Measurements from ENCODE around the gene PALD1.

PALD1 gene

DNA sequence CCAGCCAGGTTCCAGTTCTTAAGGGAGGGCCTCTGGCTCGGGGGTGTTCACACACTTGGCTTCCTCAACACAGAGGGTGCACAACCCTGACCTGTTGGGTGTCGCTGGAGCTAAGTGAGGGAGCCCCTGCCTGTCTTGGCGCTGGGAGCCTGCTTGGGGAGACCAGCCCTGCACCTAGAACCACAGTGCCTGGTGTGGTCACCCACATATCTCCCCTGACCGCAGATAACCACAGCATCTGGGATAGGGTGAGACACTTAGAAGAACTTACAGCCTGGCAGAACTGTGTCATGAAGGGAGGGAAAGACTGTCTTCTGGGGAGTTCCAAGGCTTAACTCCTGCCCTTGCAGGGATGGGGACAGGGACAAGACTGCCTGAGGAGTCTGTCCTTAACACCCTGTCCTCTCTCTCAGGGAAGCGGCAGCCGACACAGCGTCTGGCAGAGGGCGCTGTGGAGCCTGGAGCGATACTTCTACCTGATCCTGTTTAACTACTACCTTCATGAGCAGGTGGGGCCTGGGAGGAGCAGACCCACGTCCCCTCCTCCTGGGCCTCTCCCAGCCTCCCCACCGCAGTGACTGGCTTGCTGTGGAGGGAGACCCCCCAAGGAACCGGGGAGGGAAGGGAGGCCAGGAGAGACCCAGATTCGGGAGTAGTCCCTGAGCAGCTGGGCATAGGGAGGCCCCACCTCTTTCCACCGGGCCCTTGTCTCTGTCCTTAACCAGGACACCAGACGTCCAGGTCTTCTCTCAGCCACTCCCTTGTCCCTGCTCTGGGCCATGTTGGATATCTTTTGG is 59.0 kb downstream of the PALD1 start:
- DNase-seq = no peak

GRCh38 chr10:70538195-70538520 is 59.6 kb downstream of the PALD1 start:
- DNase-seq = no peak

GRCh38 chr10:70538731-70539338 is 60.3 kb downstream of the PALD1 start:
- DNase-seq = no peak

- no peak for DNase-seq
Observed at GRCh38 chr10:70539471-70539870, 60.9 kb downstream of the PALD1 start.

- DNase-seq = no peak
Observed at GRCh38 chr10:70540089-70540788, 61.7 kb downstream of the PALD1 start.

GRCh38 chr10:70540789-70541360 is 62.3 kb downstream of the PALD1 start:
- DNase-seq = no peak

GRCh38 chr10:70541736-70542564 is 63.4 kb downstream of the PALD1 start:
- DNase-seq = no peak

DNA sequence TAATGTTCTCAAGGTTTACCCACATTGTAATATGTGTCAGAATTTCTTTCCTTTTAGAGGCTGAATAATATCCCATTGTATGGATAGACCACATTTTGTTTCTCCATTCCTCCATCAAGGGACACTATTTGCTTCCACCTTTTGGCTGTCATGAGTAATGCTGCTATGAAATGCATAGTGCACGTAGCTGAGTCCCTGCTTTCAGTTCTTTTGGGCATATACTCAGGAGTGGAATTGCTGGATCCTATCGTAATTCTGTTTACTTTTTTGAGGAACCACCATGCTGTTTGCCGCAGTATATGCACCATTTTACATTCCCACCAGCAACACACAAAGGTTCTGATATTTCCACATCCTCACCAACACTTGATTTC is 64.0 kb downstream of the PALD1 start:
- no peak for DNase-seq

DNA sequence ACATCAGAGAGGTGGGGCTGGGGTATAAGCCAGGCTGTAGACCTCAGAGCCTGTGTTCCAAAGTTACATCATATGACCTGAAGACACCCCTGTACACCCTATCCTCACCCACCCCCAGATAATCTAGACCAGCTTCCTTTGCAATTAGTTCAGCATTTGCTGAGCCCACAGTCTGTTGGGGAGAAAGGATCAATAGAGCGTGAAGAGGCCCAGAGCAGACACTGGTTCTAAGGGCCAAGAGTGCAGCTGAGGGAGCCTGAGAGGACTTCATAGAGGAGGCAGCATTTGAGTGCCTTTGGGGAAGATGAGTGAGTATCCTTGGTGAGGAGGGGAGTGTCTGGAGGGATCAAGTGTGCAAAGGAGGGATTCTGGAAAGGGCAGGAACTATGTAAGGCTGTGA is 65.3 kb downstream of the PALD1 start:
- no peak for DNase-seq

- DNase-seq = no peak
Observed at GRCh38 chr10:70544431-70545340, 66.1 kb downstream of the PALD1 start.

GRCh38 chr10:70546584-70546983 is 68.0 kb downstream of the PALD1 start:
- DNase-seq = no peak

GRCh38 chr10:70549351-70549961 is 70.9 kb downstream of the PALD1 start:
- no peak for DNase-seq

- DNase-seq = peak; percentile 64
Observed at GRCh38 chr10:70549962-70550458, 71.4 kb downstream of the PALD1 start.

- DNase-seq = no peak
Observed at GRCh38 chr10:70550459-70550858, 71.9 kb downstream of the PALD1 start.

- DNase-seq = peak; percentile 30
Observed at GRCh38 chr10:70551466-70551865, 72.9 kb downstream of the PALD1 start.

DNA sequence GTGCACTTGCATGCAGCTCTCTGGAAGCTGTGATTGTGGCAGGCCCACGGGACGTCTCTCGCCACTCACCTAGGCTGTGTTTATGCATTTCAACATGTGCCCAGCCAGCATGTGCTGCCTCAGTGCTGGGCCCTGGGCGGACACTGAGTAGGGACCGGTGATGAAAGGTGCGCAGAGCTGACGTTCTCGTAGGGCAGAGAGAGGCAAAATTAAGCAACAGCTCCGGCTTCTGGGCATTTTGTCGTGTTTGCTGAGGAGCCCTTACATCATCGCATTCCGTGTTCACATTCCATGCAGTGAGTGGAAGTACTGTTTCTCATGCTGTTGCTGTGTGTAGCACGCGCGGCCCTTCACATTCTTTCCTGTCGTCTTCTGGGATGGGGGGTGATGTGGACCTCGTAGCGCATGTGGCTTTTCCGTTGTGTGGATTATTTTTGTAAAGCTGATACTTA is 73.4 kb downstream of the PALD1 start:
- DNase-seq = peak; percentile 95

DNA sequence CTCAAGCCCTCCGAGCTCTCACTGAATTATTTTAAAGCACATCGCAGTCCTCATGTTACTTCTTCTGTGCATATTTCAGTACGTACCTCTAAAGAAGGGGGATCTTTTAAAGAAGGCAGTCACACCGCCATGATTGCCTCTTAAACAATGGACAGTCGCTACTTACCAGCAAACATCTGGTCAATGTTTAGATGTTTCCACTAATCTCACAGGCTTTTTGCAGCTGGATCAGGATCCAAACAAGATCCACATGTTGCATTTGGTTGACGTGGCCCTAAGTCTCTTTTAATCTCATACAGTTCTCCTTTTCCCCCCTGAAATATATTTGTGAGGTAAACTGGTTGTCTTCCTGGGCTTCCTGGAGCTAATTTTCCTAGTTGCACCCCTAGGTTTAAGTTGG is 74.0 kb downstream of the PALD1 start:
- no peak for DNase-seq

- DNase-seq = no peak
Observed at GRCh38 chr10:70555371-70555770, 76.8 kb downstream of the PALD1 start.

DNA sequence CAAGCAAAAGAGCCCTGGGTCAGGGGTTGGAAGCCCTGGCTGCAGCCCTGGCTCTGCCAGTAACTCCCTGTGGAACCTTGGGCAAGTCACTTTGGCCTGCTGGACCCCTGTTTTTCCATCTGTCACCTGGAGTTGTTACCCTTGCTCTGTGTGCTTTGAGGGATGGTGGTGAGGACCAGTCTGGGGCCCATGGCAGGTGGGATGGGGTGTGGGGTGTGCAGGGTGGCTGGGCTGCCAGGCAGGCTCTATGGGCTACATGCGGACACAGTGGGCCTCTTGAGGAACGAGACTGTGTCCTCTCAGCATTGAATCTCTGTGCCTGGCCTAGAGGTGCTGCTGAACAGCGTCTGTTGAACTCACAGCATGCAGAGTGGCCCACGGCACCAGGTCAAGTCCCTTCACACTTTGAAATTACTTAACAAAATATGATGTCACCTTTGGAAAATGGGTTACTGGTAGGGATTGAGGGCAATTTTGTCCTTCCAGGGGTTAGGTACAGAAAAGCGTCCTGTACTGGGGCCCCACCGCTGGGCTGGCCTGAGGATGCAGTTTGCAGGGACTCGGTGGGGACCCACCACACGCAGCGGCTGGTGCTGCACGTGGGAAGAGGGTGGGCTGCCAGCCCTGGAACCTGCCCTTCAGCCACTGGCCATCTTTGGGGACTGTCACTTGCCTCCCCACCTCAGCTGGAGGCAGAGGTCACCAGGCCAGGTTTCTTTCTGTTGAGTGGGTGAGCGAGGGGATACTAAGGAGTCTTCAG is 78.7 kb downstream of the PALD1 start:
- DNase-seq = no peak

DNA sequence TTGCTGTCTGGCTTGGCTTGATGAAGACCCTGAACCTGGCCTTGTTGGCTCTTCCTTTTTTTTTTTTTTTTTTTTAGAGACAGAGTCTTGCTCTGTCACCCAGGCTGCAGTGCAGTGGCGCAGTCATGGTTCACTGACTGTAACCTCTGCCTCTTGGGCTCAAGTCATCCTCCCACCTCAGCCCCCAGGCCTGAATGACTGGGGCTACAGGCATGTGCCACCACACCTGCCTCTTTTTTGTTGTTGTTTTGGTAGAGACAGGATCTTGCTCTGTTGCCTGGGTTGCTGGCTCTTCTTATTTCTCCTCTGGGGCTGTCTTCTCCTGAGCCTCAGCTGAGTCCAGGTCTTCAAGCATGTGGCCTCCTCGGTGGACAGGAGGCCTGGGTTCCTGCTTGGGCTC is 79.3 kb downstream of the PALD1 start:
- DNase-seq = no peak
